HG02852 (cell line): ENCODE data around the gene RIMBP3C.
A peak's percentile ranks its signal among the peaks of the same experiment; 100 is the strongest.
"Not testable (repeated sequence)": the region's sequence is repeated elsewhere in the genome, so short reads cannot be mapped to it uniquely, and the experiment has no call there.

Source experiments
- ATAC-seq: cut with Tn5 transposase; IDR thresholded peaks from one replicate; pipeline ENCODE4 v1.9.1; 2021; ENCODE audit warnings: mild to moderate bottlenecking, moderate library complexity; ENCODE audit not compliant: unreplicated experiment

Gene RIMBP3C

GRCh38 chr22:21526705-21527500 is 24.4 kb downstream of the RIMBP3C start:
- ATAC-seq = not testable (repeated sequence)

GRCh38 chr22:21516970-21517764 is 34.1 kb downstream of the RIMBP3C start:
- peak; percentile 86 for ATAC-seq

- ATAC-seq = not testable (repeated sequence)
Observed at GRCh38 chr22:21516522-21516921, 34.7 kb downstream of the RIMBP3C start.

GRCh38 chr22:21515234-21515633 is 36.0 kb downstream of the RIMBP3C start:
- ATAC-seq = not testable (repeated sequence)

- ATAC-seq = not testable (repeated sequence)
Observed at GRCh38 chr22:21514117-21514516, 37.1 kb downstream of the RIMBP3C start.

- ATAC-seq = not testable (repeated sequence)
Observed at GRCh38 chr22:21512022-21512421, 39.2 kb downstream of the RIMBP3C start.

- not testable (repeated sequence) for ATAC-seq
Observed at GRCh38 chr22:21510397-21510796, 40.9 kb downstream of the RIMBP3C start.

- ATAC-seq = not testable (repeated sequence)
Observed at GRCh38 chr22:21499623-21500506, 51.4 kb downstream of the RIMBP3C start.

GRCh38 chr22:21498489-21498888 is 52.8 kb downstream of the RIMBP3C start:
- ATAC-seq = not testable (repeated sequence)

- ATAC-seq = not testable (repeated sequence)
Observed at GRCh38 chr22:21497984-21498383, 53.3 kb downstream of the RIMBP3C start.
